Stimulated activated CD8-positive, alpha-beta memory T cell treated with anti-CD3 and anti-CD28 coated beads, Interleukin-7, amount 100 ng/mL, for 1 hour (primary cell): Measurements from ENCODE around the gene RNF222.

Source experiments
- DNase-seq, 2 donors: peaks; one replicate each; pipeline ENCODE4 v3.0.0-alpha.2; 2020; ENCODE audit warnings: low read depth in 2 of 2

RNF222 gene

DNA sequence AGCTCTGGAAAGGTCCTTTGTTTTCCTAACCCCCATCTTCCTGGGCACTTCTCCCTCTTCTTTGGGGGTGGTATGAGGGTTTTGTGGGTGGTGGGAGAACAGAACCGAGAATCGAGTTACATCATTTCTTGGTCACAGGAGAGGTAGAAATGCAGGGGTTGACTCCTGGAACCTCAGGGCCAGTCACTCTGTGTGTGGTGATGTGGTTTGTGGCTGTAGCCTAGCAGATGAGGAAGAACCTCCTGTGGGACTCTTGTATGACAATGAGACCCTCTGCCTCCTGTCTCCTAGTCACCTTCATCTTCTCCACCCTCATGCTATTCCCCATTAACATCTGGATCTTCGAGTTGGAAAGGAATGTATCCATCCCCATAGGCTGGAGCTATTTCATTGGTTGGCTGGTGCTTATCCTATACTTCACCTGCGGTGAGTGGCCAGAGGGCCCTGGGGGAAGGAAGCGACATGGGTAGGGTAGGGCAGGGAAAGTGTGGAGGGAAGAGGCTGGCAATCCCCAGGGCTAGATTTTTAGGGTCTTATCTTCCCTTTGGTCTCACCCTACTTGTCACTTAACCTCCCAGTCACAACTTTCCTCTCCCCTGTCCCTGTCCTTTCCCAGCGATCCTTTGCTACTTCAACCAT, 52.5 kb downstream of the RNF222 start:
- no peak for DNase-seq

DNA sequence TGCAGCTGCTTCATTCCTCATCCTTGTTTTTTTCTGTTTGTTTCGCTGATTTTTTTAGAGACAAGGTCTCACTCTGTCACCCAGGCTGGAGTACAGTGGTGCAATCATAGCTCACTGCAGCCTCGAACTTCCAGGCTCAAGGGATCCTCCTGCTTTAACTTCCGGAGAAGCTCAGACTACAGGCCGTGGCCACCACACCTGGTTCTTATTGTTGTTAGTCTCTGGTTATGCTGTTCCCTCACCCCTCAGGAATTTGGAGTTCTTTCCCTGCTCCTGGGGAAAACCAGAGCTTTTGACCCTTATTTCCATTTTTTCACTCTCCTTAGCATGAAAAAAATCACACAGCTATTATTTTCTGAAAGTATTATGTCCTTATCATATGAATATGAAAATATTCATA, 56.2 kb downstream of the RNF222 start:
- DNase-seq, result no peak
